Mesenchymal stem cell (in vitro differentiated cells and primary cell): ENCODE measurements around the gene TMEM63B.
A peak's percentile ranks its signal among the peaks of the same experiment; 100 is the strongest.

Experiments used
- DNase-seq: peaks from one replicate; pipeline ENCODE4 v3.0.0-alpha.2; 2013
- H2AFZ ChIP-seq: one replicate; pipeline ENCODE4 v1.6.1; 2013; ENCODE audit warnings: low read depth, mild to moderate bottlenecking, control low read depth, inconsistent platforms, low read length, moderate library complexity
- H2AK5ac ChIP-seq: 2 replicates; pipeline ENCODE4 v1.6.1; 2013; ENCODE audit warnings: low read length, moderate library complexity, mild to moderate bottlenecking, inconsistent platforms; ENCODE audit not compliant: severe bottlenecking
- H2BK120ac ChIP-seq: one replicate; pipeline ENCODE4 v1.6.1; 2013; ENCODE audit warnings: low read depth, mild to moderate bottlenecking, inconsistent platforms, low read length, moderate library complexity
- H2BK12ac ChIP-seq, 2 experiments: one replicate each; pipeline ENCODE4 v1.6.1; 2013; ENCODE audit warnings: inconsistent platforms in 2 of 2, low read length in 2 of 2, mild to moderate bottlenecking in 2 of 2, moderate library complexity in 2 of 2, control low read depth in 1 of 2
- H2BK15ac ChIP-seq: one replicate; pipeline ENCODE4 v1.6.1; 2013; ENCODE audit warnings: mild to moderate bottlenecking, low read depth, inconsistent platforms; ENCODE audit not compliant: poor library complexity, severe bottlenecking
- H2BK5ac ChIP-seq: 2 replicates; pipeline ENCODE4 v1.6.1; 2013; ENCODE audit warnings: low read depth, mild to moderate bottlenecking, low read length, control low read depth, inconsistent platforms; ENCODE audit not compliant: poor library complexity, severe bottlenecking
- H3K14ac ChIP-seq, 2 experiments: one replicate each; pipeline ENCODE4 v1.6.1; 2013; ENCODE audit warnings: inconsistent platforms in 2 of 2, low read length in 2 of 2, control low read depth in 1 of 2, mild to moderate bottlenecking in 1 of 2, moderate library complexity in 1 of 2
- H3K18ac ChIP-seq, 2 experiments: one replicate each; pipeline ENCODE4 v1.6.1; 2013; ENCODE audit warnings: inconsistent platforms in 2 of 2, low read length in 2 of 2, control low read depth in 1 of 2, low read depth in 1 of 2, mild to moderate bottlenecking in 1 of 2
- H3K23ac ChIP-seq, 2 experiments: one replicate each; pipeline ENCODE4 v1.6.1; 2013; ENCODE audit warnings: inconsistent platforms in 2 of 2, low read length in 2 of 2, mild to moderate bottlenecking in 2 of 2, moderate library complexity in 2 of 2, control low read depth in 1 of 2
- H3K27ac ChIP-seq: 2 replicates; pipeline ENCODE4 v1.5.1; 2013; ENCODE audit warnings: mild to moderate bottlenecking, moderate library complexity, low read length, control low read depth, inconsistent platforms; ENCODE audit not compliant: poor library complexity, severe bottlenecking
- H3K27me3 ChIP-seq, 2 experiments: 2 replicates each; pipeline versions ENCODE4 v1.6.1 to v1.7.0; 2013; ENCODE audit warnings: low read length in 2 of 2, mild to moderate bottlenecking in 2 of 2, moderate library complexity in 2 of 2, control low read depth in 1 of 2, inconsistent platforms in 1 of 2; ENCODE audit not compliant: control insufficient read depth in 1 of 2, insufficient read depth in 1 of 2
- H3K36me3 ChIP-seq, 2 experiments: 2 replicates each; pipeline versions ENCODE4 v1.6.1 to v1.7.0; 2013; ENCODE audit warnings: low read length in 2 of 2, control low read depth in 1 of 2, inconsistent platforms in 1 of 2, low read depth in 1 of 2, mild to moderate bottlenecking in 1 of 2; ENCODE audit not compliant: insufficient read depth in 2 of 2, control insufficient read depth in 1 of 2
- H3K4ac ChIP-seq, 2 experiments: one replicate each; pipeline ENCODE4 v1.6.1; 2013; ENCODE audit warnings: inconsistent platforms in 2 of 2, low read length in 2 of 2, mild to moderate bottlenecking in 2 of 2, moderate library complexity in 2 of 2, control low read depth in 1 of 2, low read depth in 1 of 2
- H3K4me1 ChIP-seq: 2 replicates; pipeline ENCODE4 v1.6.1; 2013; ENCODE audit warnings: low read depth, low read length, control low read depth; ENCODE audit not compliant: control insufficient read depth, insufficient read depth
- H3K4me2 ChIP-seq: 2 replicates; pipeline ENCODE4 v1.6.1; 2013; ENCODE audit warnings: low read length, mild to moderate bottlenecking, inconsistent platforms; ENCODE audit not compliant: poor library complexity, severe bottlenecking
- H3K4me3 ChIP-seq, 2 experiments: 2 replicates each; pipeline versions ENCODE4 v1.5.1 to v1.7.0; 2013; ENCODE audit warnings: low read length in 2 of 2, mild to moderate bottlenecking in 2 of 2, control low read depth in 1 of 2, low read depth in 1 of 2; ENCODE audit not compliant: insufficient read depth in 1 of 2
- H3K79me1 ChIP-seq: replicated peaks from 2 replicates; pipeline ENCODE4 v1.6.1; 2013; ENCODE audit warnings: mild to moderate bottlenecking, control low read depth, low read length, inconsistent platforms; ENCODE audit not compliant: poor library complexity, severe bottlenecking
- H3K9ac ChIP-seq: 2 replicates; pipeline ENCODE4 v1.7.0; 2013; ENCODE audit warnings: mild to moderate bottlenecking, low read length, moderate library complexity
- H3K9me3 ChIP-seq: 2 replicates; pipeline ENCODE4 v1.7.0; 2013; ENCODE audit warnings: mild to moderate bottlenecking, low read length; ENCODE audit not compliant: control insufficient read depth
- H4K8ac ChIP-seq: one replicate; pipeline ENCODE4 v1.6.1; 2013; ENCODE audit warnings: inconsistent platforms, mild to moderate bottlenecking, low read length, moderate library complexity
- H4K91ac ChIP-seq: one replicate; pipeline ENCODE4 v1.6.1; 2013; ENCODE audit warnings: mild to moderate bottlenecking, low read length, inconsistent platforms
- WGBS: methylation state at CpG from one replicate; pipeline ENCODE4 v1.1.7; 2013; ENCODE audit warnings: mixed read lengths; 5-methylcytosine and 5-hydroxymethylcytosine counted together

Gene TMEM63B

GRCh38 chr6:44172731-44173500, 45.6 kb downstream of the TMEM63B start:
- Histone ChIP-seq H3K9me3 (no peaks in the 10 kb centered on the region), H2AK5ac (no peak overlapping the region), H3K4me3 (no peak overlapping the region), H3K4ac (no peak overlapping the region), H3K18ac (peak overlapping the region in 1 of 2 experiments; percentile 13), H2AFZ (no peak overlapping the region), H3K36me3 (no peaks in the 10 kb centered on the region), H3K14ac (no peak overlapping the region), H4K8ac (no peak overlapping the region), H2BK12ac (peak overlapping the region in 1 of 2 experiments; percentile 8), H2BK15ac (no peak overlapping the region), H3K9ac (no peak overlapping the region), H3K27ac (no peak overlapping the region), H3K27me3 (peaks cover 18 to 21% of the 10 kb centered on the region in 2 experiments), H4K91ac (no peak overlapping the region), H3K4me2 (no peak overlapping the region), H2BK120ac (no peak overlapping the region), H3K79me1 (no peaks in the 10 kb centered on the region), H3K23ac (no peak overlapping the region), H2BK5ac (no peak overlapping the region), H3K4me1 (peaks cover 11% of the 10 kb centered on the region)
- WGBS: 24% methylated on average over 12 of the region's 15 CpGs
- peak; percentile 77 for DNase-seq

GRCh38 chr6:44176130-44176761, 48.9 kb downstream of the TMEM63B start:
- Histone ChIP-seq H2AK5ac (no peak overlapping the region), H3K18ac (no peak overlapping the region), H3K9me3 (no peaks in the 10 kb centered on the region), H3K23ac (no peak overlapping the region), H3K36me3 (no peaks in the 10 kb centered on the region), H2BK5ac (no peak overlapping the region), H3K4me1 (peaks cover 13% of the 10 kb centered on the region), H2BK15ac (no peak overlapping the region), H2BK12ac (no peak overlapping the region), H3K4ac (no peak overlapping the region), H3K79me1 (no peaks in the 10 kb centered on the region), H4K91ac (no peak overlapping the region), H4K8ac (no peak overlapping the region), H3K9ac (no peak overlapping the region), H2AFZ (no peak overlapping the region), H2BK120ac (no peak overlapping the region), H3K27me3 (peaks cover 1 to 2% of the 10 kb centered on the region in 2 experiments), H3K27ac (no peak overlapping the region), H3K4me2 (no peak overlapping the region), H3K4me3 (no peak overlapping the region), H3K14ac (no peak overlapping the region)
- DNase-seq: no peak
- 91% methylated on average over 13 of the region's 15 CpGs for WGBS

GRCh38 chr6:44176762-44177509, 49.6 kb downstream of the TMEM63B start:
- Histone ChIP-seq H2AK5ac (no peak overlapping the region), H3K27me3 (no peaks in the 10 kb centered on the region), H2BK5ac (no peak overlapping the region), H2BK15ac (no peak overlapping the region), H3K4ac (peak overlapping the region in 1 of 2 experiments; percentile 2), H3K23ac (no peak overlapping the region), H2AFZ (no peak overlapping the region), H3K36me3 (no peaks in the 10 kb centered on the region), H3K27ac (no peak overlapping the region), H4K8ac (no peak overlapping the region), H3K4me3 (no peak overlapping the region), H2BK120ac (no peak overlapping the region), H3K14ac (peak overlapping the region in 1 of 2 experiments; percentile 45), H4K91ac (no peak overlapping the region), H2BK12ac (no peak overlapping the region), H3K9ac (no peak overlapping the region), H3K4me1 (peaks cover 13% of the 10 kb centered on the region), H3K18ac (no peak overlapping the region), H3K79me1 (no peaks in the 10 kb centered on the region), H3K9me3 (no peaks in the 10 kb centered on the region), H3K4me2 (no peak overlapping the region)
- 73% methylated on average over 24 of the region's 24 CpGs for WGBS
- no peak for DNase-seq
